RPMI8226 (cell line): ENCODE data around the gene USP13.
"Not testable (repeated sequence)": the region's sequence is repeated elsewhere in the genome, so short reads cannot be mapped to it uniquely, and the experiment has no call there.

Experiments used
- DNase-seq: peaks from one replicate; pipeline ENCODE4 v3.0.0-alpha.2; 2015

Gene USP13

DNA sequence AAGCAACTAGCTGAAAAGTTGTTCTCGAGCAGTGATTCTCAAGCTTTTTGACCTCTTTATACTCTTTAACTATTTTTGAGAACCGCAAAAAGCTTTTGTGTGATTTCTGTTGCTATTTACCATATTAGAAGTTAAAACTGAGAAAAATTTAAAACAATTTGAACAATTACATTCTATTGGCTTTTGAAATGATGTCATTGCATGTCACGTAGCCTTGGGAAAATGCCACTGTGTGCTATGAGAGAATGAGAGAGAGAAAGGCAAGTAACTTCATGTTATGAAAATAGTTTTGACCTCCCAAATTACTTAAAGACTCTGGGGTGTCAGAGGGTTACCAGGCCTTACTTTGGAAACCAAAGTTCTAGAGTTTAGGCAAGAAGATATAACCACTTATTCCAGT, 8.0 kb downstream of the USP13 start:
- DNase-seq, result no peak

DNA sequence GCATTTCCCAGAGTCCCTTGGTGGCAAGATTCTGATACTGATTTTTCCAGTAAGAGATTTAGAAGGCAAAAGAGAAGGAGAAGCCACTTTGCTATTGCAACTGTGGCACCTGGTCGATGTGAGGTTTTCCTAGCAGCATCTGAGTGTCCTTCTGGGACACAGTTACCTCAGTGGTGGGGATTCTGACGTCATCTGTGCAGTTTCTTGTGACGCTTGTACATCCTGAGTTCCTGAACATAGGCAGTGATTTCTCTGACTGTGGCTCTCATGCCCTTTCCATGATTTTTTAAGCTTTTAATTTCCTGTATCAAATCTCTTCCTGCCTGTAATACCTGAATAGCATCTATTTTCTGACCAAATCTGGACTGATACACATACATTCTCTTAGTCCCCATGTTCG, 8.9 kb downstream of the USP13 start:
- DNase-seq, result no peak

DNA sequence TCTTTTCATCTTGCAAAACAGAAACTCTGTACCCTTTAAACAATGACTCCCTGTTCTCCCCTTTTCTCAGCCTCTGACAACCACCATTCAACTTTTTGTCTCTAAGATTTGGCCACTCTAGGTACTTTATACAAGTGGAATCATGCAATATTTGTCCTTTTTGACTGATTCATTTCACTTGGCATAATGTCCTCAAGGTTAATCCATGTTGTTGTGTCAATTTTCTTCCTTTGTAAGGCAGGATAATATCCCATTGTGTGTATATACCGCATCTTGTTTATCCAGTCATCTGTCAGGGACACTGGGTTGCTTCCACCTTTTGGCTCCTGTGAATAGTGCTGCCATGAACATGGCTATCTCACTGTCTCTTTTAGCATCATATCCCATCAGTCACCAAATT, 10.3 kb downstream of the USP13 start:
- no peak for DNase-seq

- no peak for DNase-seq
Measured at GRCh38 chr3:179666030-179666429, 13.2 kb downstream of the USP13 start.

GRCh38 chr3:179666436-179667035, 13.7 kb downstream of the USP13 start:
- no peak for DNase-seq

GRCh38 chr3:179668429-179668828, 15.6 kb downstream of the USP13 start:
- DNase-seq, result no peak

- no peak for DNase-seq
Measured at GRCh38 chr3:179670311-179670710, 17.5 kb downstream of the USP13 start.

GRCh38 chr3:179671309-179671708, 18.5 kb downstream of the USP13 start:
- DNase-seq, result no peak

GRCh38 chr3:179671747-179672242, 19.0 kb downstream of the USP13 start:
- DNase-seq, result no peak

DNA sequence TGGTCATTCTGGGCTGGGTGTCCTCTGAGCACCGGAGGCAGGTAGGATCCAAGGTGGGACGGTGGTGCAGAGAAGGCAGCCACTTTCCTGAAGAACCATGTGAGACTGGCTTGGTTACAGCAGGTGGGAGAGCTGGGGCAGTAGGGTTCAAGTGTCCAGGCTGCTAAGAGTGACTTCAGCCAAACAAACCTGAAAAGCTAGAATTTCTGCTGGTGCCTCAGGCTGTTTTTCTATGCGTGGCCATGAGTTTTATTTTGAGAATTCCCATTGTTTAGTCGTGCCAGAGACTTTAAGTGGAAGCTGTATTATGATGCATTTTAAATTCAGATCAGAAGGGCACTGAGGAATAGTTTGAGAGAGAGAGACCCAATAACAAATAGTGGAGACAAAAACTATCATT, 20.1 kb downstream of the USP13 start:
- DNase-seq, result no peak

- no peak for DNase-seq
Measured at GRCh38 chr3:179673523-179673922, 20.7 kb downstream of the USP13 start.

- no peak for DNase-seq
Measured at GRCh38 chr3:179676081-179676480, 23.2 kb downstream of the USP13 start.

DNA sequence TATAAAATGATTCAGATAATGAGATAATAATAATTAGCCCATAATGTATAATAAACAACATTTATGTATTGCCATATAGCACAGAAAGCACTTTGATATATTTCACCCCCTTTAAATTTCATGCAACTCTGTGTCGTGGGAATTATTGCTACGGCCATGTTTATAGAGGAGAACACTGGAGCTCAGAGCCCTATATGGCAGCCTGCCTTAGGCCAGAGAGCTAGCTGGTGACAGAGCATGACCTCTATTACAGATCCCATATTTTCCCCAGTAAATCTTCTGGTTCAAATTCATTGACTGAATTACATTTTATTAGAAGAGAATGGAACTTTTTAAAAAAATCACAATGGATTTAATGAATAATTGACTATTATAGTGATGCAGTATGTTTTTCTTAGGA, 25.0 kb downstream of the USP13 start:
- DNase-seq, result no peak

- DNase-seq, result no peak
Measured at GRCh38 chr3:179681492-179682263, 28.8 kb downstream of the USP13 start.

DNA sequence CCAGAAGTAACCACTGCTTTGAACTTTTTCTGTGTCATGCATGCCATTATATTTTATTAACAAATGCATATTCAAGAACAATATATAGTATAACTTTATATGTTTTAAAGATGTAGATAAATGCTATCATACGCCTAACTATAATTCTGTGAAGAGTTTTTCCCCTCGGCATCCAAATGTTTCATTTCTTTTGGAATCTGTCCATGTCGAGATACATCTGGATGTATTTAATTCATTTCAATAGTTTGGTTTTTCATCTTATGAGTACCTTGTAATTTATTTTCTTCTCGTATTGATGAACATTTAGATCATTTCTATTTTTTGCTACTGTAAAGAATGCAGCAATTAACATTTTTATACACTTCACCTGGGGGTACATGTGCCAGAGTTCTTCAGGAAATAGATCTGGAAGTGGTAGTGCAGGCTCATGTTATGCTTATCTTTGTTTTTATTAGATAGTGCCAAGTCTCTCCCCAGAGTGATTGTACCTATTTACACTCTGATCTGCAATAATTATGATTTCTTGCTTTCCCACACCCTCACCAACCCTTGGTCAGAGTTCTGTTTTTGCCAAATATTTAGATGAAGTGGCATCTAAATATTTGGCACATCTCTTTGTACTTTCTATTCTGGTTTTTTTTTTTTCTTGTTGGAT, 29.7 kb downstream of the USP13 start:
- DNase-seq, result no peak

- DNase-seq, result not testable (repeated sequence)
Measured at GRCh38 chr3:179683286-179683685, 30.4 kb downstream of the USP13 start.

DNA sequence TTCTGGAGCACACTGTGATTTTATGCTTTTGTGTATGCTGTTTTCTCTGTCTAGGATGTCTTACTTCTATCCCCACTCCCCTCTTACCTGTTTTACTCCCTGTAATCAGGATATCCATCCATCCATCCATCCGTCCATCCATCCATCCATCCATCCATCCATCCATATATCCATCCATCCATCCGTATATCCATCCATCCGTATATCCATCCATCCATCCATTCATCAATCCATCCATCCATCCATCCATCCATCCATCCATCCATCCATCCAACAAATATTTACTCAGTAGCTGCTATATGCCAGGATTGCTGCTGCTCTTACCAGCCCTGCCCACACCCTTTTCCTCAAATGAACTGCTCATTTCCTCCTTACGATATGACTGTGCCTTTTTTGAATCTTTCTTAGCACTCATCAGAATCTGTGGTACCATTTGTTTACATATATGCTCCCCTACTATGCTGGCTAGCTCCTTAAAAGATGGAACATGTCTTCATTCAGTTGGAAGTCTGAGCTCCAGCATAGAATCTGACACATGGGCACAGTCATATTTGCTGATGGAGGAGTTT, 35.2 kb downstream of the USP13 start:
- no peak for DNase-seq

GRCh38 chr3:179688850-179689249, 36.0 kb downstream of the USP13 start:
- DNase-seq, result no peak

DNA sequence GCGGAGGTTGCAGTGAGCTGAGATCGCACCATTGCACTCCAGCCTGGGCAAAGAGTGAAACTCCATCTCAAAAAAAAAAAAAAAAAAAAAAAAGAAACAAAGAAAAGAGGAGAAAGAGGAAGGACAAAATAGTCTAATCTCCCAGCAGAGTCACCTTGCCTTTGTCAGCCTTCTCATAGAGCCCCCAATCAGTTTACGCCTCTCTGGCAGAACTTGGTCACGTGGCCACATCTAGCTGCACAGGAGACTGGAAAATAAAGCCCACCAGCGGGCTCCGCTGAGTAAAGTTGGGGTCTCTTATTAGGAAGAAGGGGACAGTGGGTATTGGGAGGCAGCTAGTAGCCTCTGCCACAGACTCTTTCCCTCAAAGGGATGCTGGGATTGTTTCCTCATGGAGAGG, 41.9 kb downstream of the USP13 start:
- no peak for DNase-seq

- DNase-seq, result no peak
Measured at GRCh38 chr3:179695672-179696313, 43.0 kb downstream of the USP13 start.

DNA sequence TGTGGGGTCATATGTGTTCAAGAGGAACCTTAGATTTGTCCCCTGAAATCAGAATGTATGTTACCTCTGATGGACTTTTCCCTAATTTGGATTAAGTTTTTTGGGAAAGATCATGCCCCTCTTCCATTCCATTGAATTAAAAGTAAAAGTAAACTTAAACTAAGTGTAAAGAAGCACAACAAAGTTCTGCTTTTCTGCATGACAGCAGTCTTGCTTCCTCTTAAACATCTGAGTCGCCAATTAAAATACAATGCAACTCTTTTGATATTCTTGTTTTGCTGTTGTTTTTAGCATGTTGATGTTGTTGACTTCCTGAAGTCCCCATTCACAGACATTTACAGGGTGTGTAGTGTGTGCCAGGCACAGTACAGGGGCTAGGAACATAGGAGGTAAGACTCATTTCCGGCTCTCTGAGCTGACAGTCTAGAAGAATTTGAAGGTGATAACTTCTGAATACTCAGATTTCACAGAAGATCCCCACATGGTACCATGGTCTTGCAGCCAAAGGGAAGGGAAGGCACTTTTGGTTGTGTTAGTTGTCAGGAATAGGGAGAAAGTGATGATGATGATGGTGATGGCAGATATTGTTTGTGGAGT, 45.0 kb downstream of the USP13 start:
- no peak for DNase-seq

DNA sequence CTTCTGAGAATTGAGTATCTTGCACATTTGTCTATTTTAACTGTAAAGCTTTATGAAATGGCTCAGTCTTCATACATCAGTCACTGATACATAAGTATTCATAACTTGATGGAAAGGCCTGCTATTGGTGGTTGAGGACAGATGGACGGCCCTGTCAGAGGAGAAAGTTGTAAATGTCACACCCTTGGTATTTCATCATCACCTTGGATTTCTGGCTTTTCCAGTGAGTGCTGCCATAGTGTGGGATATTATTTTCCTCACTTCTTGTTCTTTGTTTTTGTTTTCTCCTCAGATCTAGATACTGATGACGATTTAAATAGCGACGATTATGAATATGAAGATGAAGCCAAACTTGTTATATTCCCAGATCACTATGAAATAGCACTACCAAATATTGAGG, 47.9 kb downstream of the USP13 start:
- no peak for DNase-seq
